Natural killer cell (primary cell): ENCODE results near the gene ROBO1. TPM values are rescaled to one million over a fixed set of nuclear protein-coding genes. Genes with fewer than 3 reads are reported as not detected.

Experiments used
- ATAC-seq, 3 donors: fragments of 150-1000 bp in 2 of 3; fragments of 200-7000 bp in 1 of 3; cut with Tn5 transposase; 1 replicate in 1 of 3; 2 replicates in 2 of 3; pipeline ENCODE4 v1.10.0; 2021; ENCODE audit warnings: mild to moderate bottlenecking in 2 of 3, moderate library complexity in 2 of 3
- DNase-seq, 2 donors: peaks; one replicate each; pipeline versions ENCODE4 v3.0.0 to v3.0.0-alpha.2; 2013 to 2021; ENCODE audit warnings: mixed read lengths in 1 of 2
- H3K27ac ChIP-seq: one replicate; pipeline ENCODE4 v1.5.1; 2013; ENCODE audit warnings: mild to moderate bottlenecking, low read length
- H3K27me3 ChIP-seq: one replicate; pipeline ENCODE4 v1.6.1; 2013; ENCODE audit warnings: low read length; ENCODE audit not compliant: control insufficient read depth, insufficient read depth
- H3K36me3 ChIP-seq: one replicate; pipeline ENCODE4 v1.6.1; 2013; ENCODE audit warnings: low read length; ENCODE audit not compliant: control insufficient read depth, insufficient read depth
- H3K4me1 ChIP-seq: one replicate; pipeline ENCODE4 v1.6.1; 2013; ENCODE audit warnings: low read length; ENCODE audit not compliant: control insufficient read depth, insufficient read depth
- H3K4me3 ChIP-seq: one replicate; pipeline ENCODE4 v1.5.1; 2013; ENCODE audit warnings: low read length
- H3K9me3 ChIP-seq: one replicate; pipeline ENCODE4 v1.6.1; 2013; ENCODE audit warnings: low read length; ENCODE audit not compliant: control insufficient read depth, insufficient read depth
- H3K27ac Mint-ChIP-seq, 2 donors: one replicate each; pipeline ENCODE4 v1.8.0; 2022; ENCODE audit warnings: mild to moderate bottlenecking in 2 of 2, mixed read lengths in 2 of 2, moderate library complexity in 1 of 2
- H3K27me3 Mint-ChIP-seq, 2 donors: one replicate each; pipeline ENCODE4 v1.8.0; 2022; ENCODE audit warnings: low read depth in 2 of 2, mixed read lengths in 2 of 2
- H3K36me3 Mint-ChIP-seq: one replicate; pipeline ENCODE4 v1.8.0; 2022; ENCODE audit warnings: mixed read lengths
- H3K4me1 Mint-ChIP-seq, 2 donors: one replicate each; pipeline ENCODE4 v1.8.0; 2022; ENCODE audit warnings: mixed read lengths in 2 of 2
- H3K4me3 Mint-ChIP-seq: one replicate; pipeline ENCODE4 v1.8.0; 2022; ENCODE audit warnings: mild to moderate bottlenecking, moderate library complexity, mixed read lengths
- H3K9me3 Mint-ChIP-seq, 2 donors: one replicate each; pipeline ENCODE4 v1.8.0; 2022; ENCODE audit warnings: mixed read lengths in 2 of 2
- CTCF ChIP-seq: fragments of 200-600 bp; IDR thresholded peaks from one replicate; pipeline ENCODE4 v1.8.0; 2022; ENCODE audit warnings: antibody characterized with exemption
- WGBS: methylation state at CpG from one replicate; pipeline ENCODE4 v1.1.7; 2013; ENCODE audit warnings: missing lambda C conversion rate; ENCODE audit not compliant: insufficient coverage; 5-methylcytosine and 5-hydroxymethylcytosine counted together
- intact Hi-C: fragments of 100-400 bp; cut with micrococcal nuclease; formaldehyde crosslinking; loops from one replicate; pipeline ENCODE4 v1.14.2; 2022
- total RNA-seq, 4 donors: library from RNA; stranded (reverse); fragments of 120-200 nt in 1 of 4; gene quantifications; one replicate each; pipeline versions ENCODE4 v1.2.3 to v1.2.4, GENCODE V29; 2013 to 2022

Gene ROBO1
- total RNA-seq, 3 donors from 2014 or later (not counting 1 experiment from before 2014, with no cell fraction given), result 0.07 TPM; not detected in 2

GRCh38 chr3:78732471-78732870 lies 1035.3 kb downstream of the ROBO1 start:
- no peak overlapping the region for H3K4me3 ChIP-seq
- no peak overlapping the region for H3K27ac ChIP-seq
- Mint-ChIP-seq H3K36me3 (no peaks in the 10 kb centered on the region), H3K4me1 (no peaks in the 10 kb centered on the region), H3K27me3 (no peaks in the 10 kb centered on the region), H3K9me3 (peaks cover 4 to 5% of the 10 kb centered on the region in 2 donors), H3K27ac (no peak overlapping the region), H3K4me3 (no peak overlapping the region)
- no peaks in the 10 kb centered on the region for H3K4me1 ChIP-seq
- H3K36me3 ChIP-seq, result no peaks in the 10 kb centered on the region
- no peak for ATAC-seq
- no peaks in the 10 kb centered on the region for H3K27me3 ChIP-seq
- TF ChIP-seq CTCF, result no peak
- intact Hi-C loops, result no loop called here
- peaks cover 2% of the 10 kb centered on the region for H3K9me3 ChIP-seq
- WGBS, result 100% methylated on average over 1 of the region's 1 CpG
- DNase-seq, result no peak

GRCh38 chr3:78729946-78730345 lies 1037.9 kb downstream of the ROBO1 start:
- no CpG with 5 or more reads among the region's 1 CpG for WGBS
- H3K9me3 Mint-ChIP-seq, result peaks cover 3 to 4% of the 10 kb centered on the region in 2 donors
- no peak for TF ChIP-seq CTCF
- no peak for ATAC-seq
- H3K27ac Mint-ChIP-seq, result no peak overlapping the region
- DNase-seq, result no peak
- Histone ChIP-seq H3K9me3 (peaks cover 2% of the 10 kb centered on the region), H3K27ac (no peak overlapping the region), H3K4me1 (no peaks in the 10 kb centered on the region), H3K27me3 (no peaks in the 10 kb centered on the region), H3K36me3 (no peaks in the 10 kb centered on the region), H3K4me3 (no peak overlapping the region)
- no peaks in the 10 kb centered on the region for H3K4me1 Mint-ChIP-seq
- H3K27me3 Mint-ChIP-seq, result no peaks in the 10 kb centered on the region
- no peaks in the 10 kb centered on the region for H3K36me3 Mint-ChIP-seq
- intact Hi-C loops, result no loop called here
- no peak overlapping the region for H3K4me3 Mint-ChIP-seq

- H3K27me3 Mint-ChIP-seq, result no peaks in the 10 kb centered on the region
Observed at GRCh38 chr3:78728406-78729145, 1039.2 kb downstream of the ROBO1 start.

More at GRCh38 chr3:78728406-78729145, 1039.2 kb downstream of the ROBO1 start:
- no peak overlapping the region for H3K27ac Mint-ChIP-seq
- Histone ChIP-seq H3K27me3 (no peaks in the 10 kb centered on the region), H3K36me3 (no peaks in the 10 kb centered on the region), H3K9me3 (no peaks in the 10 kb centered on the region), H3K4me3 (no peak overlapping the region), H3K27ac (no peak overlapping the region), H3K4me1 (no peaks in the 10 kb centered on the region)
- TF ChIP-seq CTCF, result no peak
- intact Hi-C loops, result no loop called here
- H3K4me3 Mint-ChIP-seq, result no peak overlapping the region
- DNase-seq, result no peak
- no peak for ATAC-seq
- H3K36me3 Mint-ChIP-seq, result no peaks in the 10 kb centered on the region
- peaks cover 4 to 5% of the 10 kb centered on the region in 2 donors for H3K9me3 Mint-ChIP-seq
- no peaks in the 10 kb centered on the region for H3K4me1 Mint-ChIP-seq
- WGBS, result 79% methylated on average over 4 of the region's 5 CpGs
